Measurements from ENCODE around the gene RYR3.

Gene RYR3

GRCh38 chr15:33298631-33299030 lies 12.1 kb upstream of the RYR3 start:
- Histone ChIP-seq H4K20me1 (ENCODE audit: insufficient read depth) (no peaks in the 10 kb centered on the region), H3K4me1 (ENCODE audit: low read depth, poor library complexity, severe bottlenecking) (no peaks in the 10 kb centered on the region), H3K9ac (no peak overlapping the region), H3K36me3 (ENCODE audit: insufficient read depth) (no peaks in the 10 kb centered on the region), H3K27me3 (ENCODE audit: insufficient read depth, low read depth) (no peaks in the 10 kb centered on the region), H3K4me3 (IDR thresholded peaks at IDR 0.05; ENCODE audit: insufficient read depth, low read depth, low read length) (no peak overlapping the region), H3K4me2 (no peak overlapping the region), H3K27ac (no peak overlapping the region), H3K79me2 (ENCODE audit: insufficient read depth, low read depth) (no peaks in the 10 kb centered on the region), H2AFZ (ENCODE audit: low read depth) (no peak overlapping the region)
- no peak for TF ChIP-seq CTCF (conservative IDR thresholded peaks at IDR 0.05; ENCODE audit: low read depth, low read length)

GRCh38 chr15:33304924-33305323 lies 5.8 kb upstream of the RYR3 start:
- H3K4me1 ChIP-seq (ENCODE audit: low read depth, poor library complexity, severe bottlenecking) = no peaks in the 10 kb centered on the region
- no peak overlapping the region for H3K9ac ChIP-seq
- H2AFZ ChIP-seq (ENCODE audit: low read depth) = no peak overlapping the region
- H3K4me3 ChIP-seq (IDR thresholded peaks at IDR 0.05; ENCODE audit: insufficient read depth, low read depth, low read length) = no peak overlapping the region
- no peaks in the 10 kb centered on the region for H3K36me3 ChIP-seq (ENCODE audit: insufficient read depth)
- H3K79me2 ChIP-seq (ENCODE audit: insufficient read depth, low read depth) = no peaks in the 10 kb centered on the region
- H3K4me2 ChIP-seq = no peak overlapping the region
- H3K27ac ChIP-seq = no peak overlapping the region
- no peaks in the 10 kb centered on the region for H4K20me1 ChIP-seq (ENCODE audit: insufficient read depth)
- no peaks in the 10 kb centered on the region for H3K27me3 ChIP-seq (ENCODE audit: insufficient read depth, low read depth)
- no peak for TF ChIP-seq CTCF (conservative IDR thresholded peaks at IDR 0.05; ENCODE audit: low read depth, low read length)

- no peaks in the 10 kb centered on the region for H3K79me2 ChIP-seq (ENCODE audit: insufficient read depth, low read depth)
- H3K4me1 ChIP-seq (ENCODE audit: low read depth, poor library complexity, severe bottlenecking) = no peaks in the 10 kb centered on the region
- H3K4me3 ChIP-seq (IDR thresholded peaks at IDR 0.05; ENCODE audit: insufficient read depth, low read depth, low read length) = no peak overlapping the region
- no peak overlapping the region for H3K9ac ChIP-seq
- no peak overlapping the region for H3K27ac ChIP-seq
- no peaks in the 10 kb centered on the region for H4K20me1 ChIP-seq (ENCODE audit: insufficient read depth)
- H2AFZ ChIP-seq (ENCODE audit: low read depth) = no peak overlapping the region
- H3K27me3 ChIP-seq (ENCODE audit: insufficient read depth, low read depth) = no peaks in the 10 kb centered on the region
- no peak for TF ChIP-seq CTCF (conservative IDR thresholded peaks at IDR 0.05; ENCODE audit: low read depth, low read length)
- no peaks in the 10 kb centered on the region for H3K36me3 ChIP-seq (ENCODE audit: insufficient read depth)
- no peak overlapping the region for H3K4me2 ChIP-seq
Measured at GRCh38 chr15:33309602-33310276, 1.0 kb upstream of the RYR3 start.

- no peak overlapping the region for H3K27ac ChIP-seq
- H3K4me3 ChIP-seq (IDR thresholded peaks at IDR 0.05; ENCODE audit: insufficient read depth, low read depth, low read length) = no peak overlapping the region
- H2AFZ ChIP-seq (ENCODE audit: low read depth) = no peak overlapping the region
- no peak for TF ChIP-seq CTCF (conservative IDR thresholded peaks at IDR 0.05; ENCODE audit: low read depth, low read length)
- no peak overlapping the region for H3K9ac ChIP-seq
- no peaks in the 10 kb centered on the region for H3K27me3 ChIP-seq (ENCODE audit: insufficient read depth, low read depth)
- H3K36me3 ChIP-seq (ENCODE audit: insufficient read depth) = no peaks in the 10 kb centered on the region
- H3K4me2 ChIP-seq = no peak overlapping the region
- H3K79me2 ChIP-seq (ENCODE audit: insufficient read depth, low read depth) = no peaks in the 10 kb centered on the region
- no peaks in the 10 kb centered on the region for H3K4me1 ChIP-seq (ENCODE audit: low read depth, poor library complexity, severe bottlenecking)
- no peaks in the 10 kb centered on the region for H4K20me1 ChIP-seq (ENCODE audit: insufficient read depth)
Measured at GRCh38 chr15:33311312-33311971, 675 bp downstream of the RYR3 start.
